Raji (cell line): ENCODE results near the gene FNDC3B.

Experiments used
- POLR2A ChIP-seq: IDR thresholded peaks from 2 replicates; pipeline ENCODE4 v1.6.1; 2011; ENCODE audit warnings: low read depth, low read length, control low read depth; ENCODE audit not compliant: insufficient read depth

Gene FNDC3B

GRCh38 chr3:172316758-172317157, 277.4 kb downstream of the FNDC3B start:
- TF ChIP-seq POLR2A, result no peak

- TF ChIP-seq POLR2A, result no peak
Observed at GRCh38 chr3:172317481-172317880, 278.1 kb downstream of the FNDC3B start.

- TF ChIP-seq POLR2A, result no peak
Observed at GRCh38 chr3:172317984-172318383, 278.6 kb downstream of the FNDC3B start.

GRCh38 chr3:172319595-172319994, 280.2 kb downstream of the FNDC3B start:
- no peak for TF ChIP-seq POLR2A

GRCh38 chr3:172320468-172320867, 281.1 kb downstream of the FNDC3B start:
- no peak for TF ChIP-seq POLR2A

- no peak for TF ChIP-seq POLR2A
Observed at GRCh38 chr3:172321035-172321434, 281.7 kb downstream of the FNDC3B start.

- no peak for TF ChIP-seq POLR2A
Observed at GRCh38 chr3:172323894-172324610, 284.7 kb downstream of the FNDC3B start.

GRCh38 chr3:172324611-172325203, 285.3 kb downstream of the FNDC3B start:
- no peak for TF ChIP-seq POLR2A

GRCh38 chr3:172325461-172325860, 286.1 kb downstream of the FNDC3B start:
- no peak for TF ChIP-seq POLR2A

- no peak for TF ChIP-seq POLR2A
Observed at GRCh38 chr3:172326993-172327392, 287.6 kb downstream of the FNDC3B start.

- no peak for TF ChIP-seq POLR2A
Observed at GRCh38 chr3:172328282-172328681, 288.9 kb downstream of the FNDC3B start.

GRCh38 chr3:172329070-172329469, 289.7 kb downstream of the FNDC3B start:
- TF ChIP-seq POLR2A, result no peak

GRCh38 chr3:172330413-172330812, 291.0 kb downstream of the FNDC3B start:
- no peak for TF ChIP-seq POLR2A

- TF ChIP-seq POLR2A, result no peak
Observed at GRCh38 chr3:172332256-172333041, 293.1 kb downstream of the FNDC3B start.

- TF ChIP-seq POLR2A, result no peak
Observed at GRCh38 chr3:172333042-172333377, 293.6 kb downstream of the FNDC3B start.
